DMS79 (cell line): Measurements from ENCODE around the gene TMC7.

ENCODE experiments used
- DNase-seq: peaks from one replicate; lab custom pipeline; 2025; lab: John Stamatoyannopoulos, UW

TMC7 gene

DNA sequence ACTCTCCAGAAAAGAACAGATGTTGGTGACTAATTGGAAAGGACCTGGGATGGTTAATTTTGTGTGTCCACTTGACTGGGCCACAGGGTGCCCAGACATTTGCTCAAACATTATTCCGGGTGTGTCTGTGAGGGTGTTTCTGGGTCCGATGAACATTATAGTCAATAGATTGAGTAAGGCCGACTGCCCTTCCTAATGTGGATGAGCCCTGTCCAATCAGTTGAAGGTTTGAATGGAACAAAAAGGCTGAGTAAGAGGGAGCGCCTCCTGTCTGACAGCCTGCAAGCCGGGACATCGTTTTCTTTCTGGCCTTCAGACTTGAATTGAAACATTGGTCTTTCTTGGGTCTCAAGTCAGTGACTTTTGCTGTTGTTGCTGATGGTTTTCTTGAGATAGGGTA, 107.2 kb downstream of the TMC7 start:
- DNase-seq = no peak

- no peak for DNase-seq
These were observed 109.1 kb downstream of the TMC7 start for GRCh38 chr16:19092653-19093410.

DNA sequence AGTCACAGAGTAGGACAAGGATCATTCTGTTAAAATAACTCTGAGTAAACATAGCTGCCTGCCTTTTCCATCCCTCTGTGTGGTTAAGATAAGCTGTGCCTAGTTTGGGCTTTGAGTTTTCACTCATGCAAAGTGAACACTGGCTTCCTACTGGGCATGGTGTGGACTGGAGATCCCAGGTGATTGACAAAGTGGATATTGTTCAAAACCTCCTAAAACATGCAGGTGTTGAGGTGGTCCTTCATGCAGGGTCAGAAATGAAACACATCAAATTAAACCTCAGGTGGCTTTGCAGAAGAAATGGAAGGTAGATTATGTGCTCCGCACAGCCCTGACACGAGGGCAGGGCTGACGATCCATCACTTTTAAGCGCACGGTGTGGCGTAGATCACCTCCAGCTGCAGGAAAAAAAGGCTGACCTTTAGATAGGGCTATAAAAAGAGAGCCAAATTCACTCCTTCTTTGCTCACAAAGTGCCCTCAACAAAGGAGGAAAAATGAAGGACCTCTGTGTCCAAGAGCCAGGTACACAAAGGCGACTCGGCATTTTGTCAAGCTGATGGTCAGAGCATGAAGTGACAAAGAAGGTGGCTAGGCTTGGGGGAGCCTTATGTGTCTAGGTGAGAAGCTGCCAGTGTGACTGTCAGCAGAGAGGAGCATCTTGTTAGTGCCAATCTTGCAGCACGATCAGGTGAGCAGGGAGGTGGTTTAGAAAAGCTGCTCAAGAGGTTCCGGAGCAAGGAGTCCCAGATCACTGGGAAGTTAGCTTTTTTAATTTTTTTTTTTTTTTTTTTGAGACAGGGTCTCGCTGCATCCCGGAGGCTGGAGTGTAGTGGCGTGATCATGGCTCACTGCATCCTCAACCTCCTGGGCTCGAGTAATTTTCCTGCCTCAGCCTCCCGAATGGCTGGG, 110.2 kb downstream of the TMC7 start:
- no peak for DNase-seq

DNA sequence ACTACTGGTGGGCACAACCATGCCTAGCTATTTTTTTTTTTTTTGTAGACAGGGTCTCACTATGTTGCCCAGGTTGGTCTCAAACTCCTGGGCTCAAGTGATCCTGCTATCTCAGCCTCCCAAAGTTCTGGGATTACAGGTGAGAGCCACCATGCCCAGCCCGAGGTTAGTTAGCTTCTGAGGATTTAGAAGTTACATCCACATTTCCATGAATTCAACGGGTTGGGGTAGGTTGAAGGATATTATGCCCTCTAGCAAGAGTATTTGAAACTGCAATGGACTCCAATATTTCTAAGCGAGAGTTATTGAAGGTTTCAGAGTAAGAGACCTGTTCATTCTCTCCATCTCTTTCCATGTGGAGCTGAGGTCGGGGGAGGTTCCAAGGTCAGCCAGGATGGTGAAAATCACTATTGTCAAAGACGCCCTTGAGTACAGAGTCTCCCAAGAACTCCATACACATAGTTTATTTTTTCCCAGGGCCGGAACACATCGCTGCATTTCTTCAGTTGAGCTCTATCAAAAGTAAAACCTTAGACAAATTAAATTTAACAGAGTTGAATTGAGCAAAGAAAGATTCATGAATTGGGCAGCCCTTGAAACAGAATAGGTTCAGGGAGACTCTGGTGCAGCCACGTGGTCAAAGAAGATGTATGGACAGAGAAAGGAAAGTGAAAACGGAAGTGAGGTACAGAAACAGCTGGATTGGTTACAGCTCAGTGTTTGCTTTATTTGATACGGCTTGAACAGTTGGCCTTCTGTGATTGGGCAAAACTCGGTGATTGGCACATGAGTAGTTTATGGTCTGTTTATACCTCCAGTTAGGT, 111.0 kb downstream of the TMC7 start:
- DNase-seq = no peak

- DNase-seq = no peak
These were observed 111.9 kb downstream of the TMC7 start for GRCh38 chr16:19095654-19096053.

DNA sequence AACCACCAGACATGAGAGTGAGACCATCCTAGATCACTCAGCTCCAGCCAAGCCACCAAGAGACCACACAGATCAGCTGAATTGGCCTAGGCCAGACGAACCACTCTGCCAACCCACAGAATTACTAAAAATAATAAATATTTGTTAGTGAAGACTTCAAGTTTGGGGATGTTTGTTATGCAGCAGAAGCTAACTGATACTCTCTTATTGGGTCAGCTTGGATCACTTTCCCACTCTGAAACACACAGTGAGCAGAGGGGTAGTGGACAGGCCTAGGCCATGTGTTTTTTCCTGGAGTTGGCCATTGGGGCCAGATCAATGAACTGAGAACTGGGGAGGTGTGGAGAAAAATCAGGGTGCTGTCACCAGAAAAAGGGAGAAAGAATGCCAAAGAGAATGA, 114.4 kb downstream of the TMC7 start:
- no peak for DNase-seq

GRCh38 chr16:19102187-19102872, 118.6 kb downstream of the TMC7 start:
- DNase-seq = no peak

DNA sequence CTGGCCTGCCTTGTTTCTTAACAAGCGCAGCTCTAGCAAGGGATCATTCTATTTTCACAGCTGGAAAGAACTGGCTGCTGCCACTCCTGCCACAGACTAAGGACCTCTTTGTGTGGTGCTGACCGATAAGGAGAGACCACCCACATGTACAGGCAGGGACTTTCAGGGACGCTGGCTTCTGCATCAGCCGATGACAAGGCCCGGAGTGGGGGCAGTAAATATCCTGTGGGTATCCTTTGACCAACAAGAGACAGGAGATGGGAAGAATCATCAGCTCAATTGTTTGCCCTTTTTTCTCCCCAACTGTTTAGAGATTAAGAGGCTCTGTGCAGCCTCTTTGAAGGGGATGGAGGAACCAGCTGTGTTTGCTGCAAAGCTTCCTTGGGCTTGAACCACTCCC, 120.9 kb downstream of the TMC7 start:
- DNase-seq = no peak

GRCh38 chr16:19105131-19105530, 121.4 kb downstream of the TMC7 start:
- no peak for DNase-seq

GRCh38 chr16:19105891-19106624, 122.3 kb downstream of the TMC7 start:
- DNase-seq = no peak

DNA sequence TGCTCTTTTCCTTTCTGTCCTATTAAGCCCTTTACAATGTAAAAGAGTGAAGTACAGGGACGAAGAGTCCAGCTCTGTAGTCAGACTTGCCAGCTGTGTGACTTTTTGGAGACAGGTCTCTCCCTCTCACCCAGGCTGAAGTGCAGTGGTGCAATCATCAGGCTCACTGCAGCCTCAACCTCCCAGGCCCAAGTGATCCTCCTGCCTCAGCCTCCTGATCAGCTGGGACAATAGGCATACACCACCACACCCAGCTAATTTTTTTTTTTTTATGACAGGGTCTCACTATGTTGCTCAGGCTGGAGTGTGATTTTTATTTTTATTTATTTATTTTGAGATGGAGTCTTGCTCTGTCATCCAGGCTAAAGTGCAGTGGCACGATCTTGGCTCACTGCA, 122.9 kb downstream of the TMC7 start:
- no peak for DNase-seq

DNA sequence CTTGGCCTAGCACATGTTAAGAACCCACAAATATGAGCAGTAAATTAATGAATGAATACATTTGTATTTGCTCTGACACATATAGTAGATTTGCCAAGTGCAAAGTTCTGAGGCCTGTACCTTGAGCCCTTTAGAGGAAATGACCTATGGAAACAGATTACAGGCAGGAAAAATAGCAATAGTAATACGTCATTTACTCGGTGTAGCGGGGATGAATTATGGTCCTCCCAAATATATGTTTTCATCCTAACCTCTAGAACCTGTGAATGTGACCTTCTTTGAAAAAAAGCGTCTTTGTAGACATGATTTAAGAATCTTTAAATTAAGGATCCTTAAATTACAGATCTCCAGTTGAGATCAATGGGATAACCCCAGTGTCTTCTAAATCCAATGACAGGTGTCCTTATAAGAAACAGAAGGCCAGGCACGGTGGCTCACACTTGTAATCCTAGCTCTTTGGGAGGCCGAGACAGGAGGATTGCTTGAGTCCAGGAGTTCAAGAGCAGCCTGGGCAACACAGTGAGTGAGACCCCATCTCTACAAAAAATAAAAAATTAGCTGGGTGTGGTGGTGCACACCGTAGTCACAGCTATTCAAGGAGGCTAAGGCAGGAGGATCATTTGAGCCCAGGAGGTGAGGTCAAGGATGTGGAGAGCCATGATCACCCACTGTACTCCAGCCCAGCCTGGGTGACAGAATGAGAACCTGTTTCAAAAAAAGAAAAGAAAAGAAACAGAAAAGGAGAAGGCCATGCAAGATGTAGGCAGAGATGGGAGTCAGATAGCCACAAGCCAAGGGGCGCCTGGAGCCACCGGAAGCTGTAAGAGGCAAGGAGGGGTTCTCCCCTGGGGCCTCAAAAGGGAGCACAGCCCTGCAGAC, 124.9 kb downstream of the TMC7 start:
- no peak for DNase-seq

- DNase-seq = no peak
These were observed 125.5 kb downstream of the TMC7 start for GRCh38 chr16:19109288-19109664.

DNA sequence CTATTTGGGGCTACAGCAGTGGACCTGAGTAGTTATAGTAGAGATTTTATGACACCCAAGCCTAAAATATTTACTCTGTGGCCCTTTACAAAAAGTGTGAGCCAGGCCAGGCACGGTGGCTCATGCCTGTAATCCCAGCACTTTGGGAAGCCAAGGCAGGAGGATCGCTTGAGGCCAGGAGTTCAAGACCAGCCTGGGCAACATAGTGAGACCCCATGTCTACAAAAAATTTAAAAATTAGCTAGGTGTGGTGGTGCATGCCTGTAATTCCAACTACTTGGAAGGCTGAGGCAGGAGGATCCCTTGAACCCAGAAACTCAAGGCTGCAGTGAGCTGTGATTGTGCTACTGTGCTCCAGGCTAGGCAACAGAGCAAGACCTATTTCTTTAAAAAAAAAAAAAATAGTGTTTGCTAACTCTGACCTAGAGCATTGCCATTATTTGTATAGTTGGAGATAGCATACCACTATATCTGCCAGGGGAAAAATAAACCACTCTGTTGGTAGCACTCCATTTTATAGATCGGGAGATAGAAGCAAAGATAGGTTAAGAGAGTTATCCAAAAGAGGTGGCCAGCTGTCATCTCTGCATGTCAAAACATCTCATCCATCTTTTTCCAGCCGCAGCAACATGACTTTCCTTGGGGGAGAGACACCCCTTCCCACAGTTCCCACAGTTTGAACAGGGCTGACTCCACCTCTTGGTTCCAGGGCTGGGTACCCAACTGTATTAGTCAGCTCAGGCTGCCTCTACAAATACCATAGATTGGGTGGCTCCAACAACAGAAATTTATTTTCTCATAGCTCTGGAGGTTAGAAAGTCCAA, 127.0 kb downstream of the TMC7 start:
- DNase-seq = no peak

DNA sequence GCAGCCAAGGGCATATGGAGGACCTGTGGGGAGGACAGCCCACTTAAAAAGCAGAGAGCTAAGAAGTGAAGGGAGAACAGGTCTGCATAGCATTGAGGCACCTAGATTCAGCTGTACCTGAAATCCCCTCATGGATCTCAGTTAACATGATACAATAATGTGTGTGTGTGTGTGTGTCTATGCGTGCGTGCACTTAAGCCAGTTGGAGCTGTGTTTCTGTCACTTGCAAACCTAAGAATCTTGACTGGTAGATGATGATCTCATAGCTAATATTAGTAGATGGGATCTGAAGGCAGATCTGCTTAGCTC, 128.3 kb downstream of the TMC7 start:
- DNase-seq = no peak
